GM12875 (cell line): ENCODE results near the gene SSU72.

Experiments
- H3K4me3 ChIP-seq: one replicate; pipeline ENCODE4 v1.5.1; 2011; ENCODE audit warnings: low read depth, low read length, control low read depth
- TF ChIP-seq, protein P1 (sequence below): IDR thresholded peaks from 2 replicates; pipeline ENCODE4 v1.5.1; 2011; ENCODE audit warnings: low read depth, mild to moderate bottlenecking, control low read depth, inconsistent platforms, low read length, moderate library complexity, borderline replicate concordance; ENCODE audit not compliant: insufficient read depth

Gene SSU72

DNA sequence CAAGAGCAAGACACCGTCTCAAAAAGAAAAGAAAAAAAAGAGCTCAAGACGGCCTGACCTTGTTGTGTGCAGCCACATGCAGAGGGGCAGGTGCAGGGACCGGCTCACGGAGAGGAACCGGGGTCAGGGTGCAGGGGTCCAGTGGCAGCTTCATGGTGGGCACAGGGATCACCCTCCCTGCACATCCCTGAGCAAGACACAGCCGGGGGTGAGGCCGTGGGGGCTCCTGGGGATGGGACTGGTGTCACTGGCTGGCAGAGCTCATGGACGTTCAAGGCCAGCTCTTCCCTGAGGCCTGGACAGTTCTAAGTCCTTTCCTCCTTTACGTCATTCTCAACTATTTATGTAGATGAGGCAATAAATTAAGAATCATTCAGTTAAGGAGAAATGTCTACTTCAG, 27.7 kb downstream of the SSU72 start:
- TF ChIP-seq, protein P1, sequence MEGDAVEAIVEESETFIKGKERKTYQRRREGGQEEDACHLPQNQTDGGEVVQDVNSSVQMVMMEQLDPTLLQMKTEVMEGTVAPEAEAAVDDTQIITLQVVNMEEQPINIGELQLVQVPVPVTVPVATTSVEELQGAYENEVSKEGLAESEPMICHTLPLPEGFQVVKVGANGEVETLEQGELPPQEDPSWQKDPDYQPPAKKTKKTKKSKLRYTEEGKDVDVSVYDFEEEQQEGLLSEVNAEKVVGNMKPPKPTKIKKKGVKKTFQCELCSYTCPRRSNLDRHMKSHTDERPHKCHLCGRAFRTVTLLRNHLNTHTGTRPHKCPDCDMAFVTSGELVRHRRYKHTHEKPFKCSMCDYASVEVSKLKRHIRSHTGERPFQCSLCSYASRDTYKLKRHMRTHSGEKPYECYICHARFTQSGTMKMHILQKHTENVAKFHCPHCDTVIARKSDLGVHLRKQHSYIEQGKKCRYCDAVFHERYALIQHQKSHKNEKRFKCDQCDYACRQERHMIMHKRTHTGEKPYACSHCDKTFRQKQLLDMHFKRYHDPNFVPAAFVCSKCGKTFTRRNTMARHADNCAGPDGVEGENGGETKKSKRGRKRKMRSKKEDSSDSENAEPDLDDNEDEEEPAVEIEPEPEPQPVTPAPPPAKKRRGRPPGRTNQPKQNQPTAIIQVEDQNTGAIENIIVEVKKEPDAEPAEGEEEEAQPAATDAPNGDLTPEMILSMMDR = no peak
- H3K4me3 ChIP-seq = no peak overlapping the region

DNA sequence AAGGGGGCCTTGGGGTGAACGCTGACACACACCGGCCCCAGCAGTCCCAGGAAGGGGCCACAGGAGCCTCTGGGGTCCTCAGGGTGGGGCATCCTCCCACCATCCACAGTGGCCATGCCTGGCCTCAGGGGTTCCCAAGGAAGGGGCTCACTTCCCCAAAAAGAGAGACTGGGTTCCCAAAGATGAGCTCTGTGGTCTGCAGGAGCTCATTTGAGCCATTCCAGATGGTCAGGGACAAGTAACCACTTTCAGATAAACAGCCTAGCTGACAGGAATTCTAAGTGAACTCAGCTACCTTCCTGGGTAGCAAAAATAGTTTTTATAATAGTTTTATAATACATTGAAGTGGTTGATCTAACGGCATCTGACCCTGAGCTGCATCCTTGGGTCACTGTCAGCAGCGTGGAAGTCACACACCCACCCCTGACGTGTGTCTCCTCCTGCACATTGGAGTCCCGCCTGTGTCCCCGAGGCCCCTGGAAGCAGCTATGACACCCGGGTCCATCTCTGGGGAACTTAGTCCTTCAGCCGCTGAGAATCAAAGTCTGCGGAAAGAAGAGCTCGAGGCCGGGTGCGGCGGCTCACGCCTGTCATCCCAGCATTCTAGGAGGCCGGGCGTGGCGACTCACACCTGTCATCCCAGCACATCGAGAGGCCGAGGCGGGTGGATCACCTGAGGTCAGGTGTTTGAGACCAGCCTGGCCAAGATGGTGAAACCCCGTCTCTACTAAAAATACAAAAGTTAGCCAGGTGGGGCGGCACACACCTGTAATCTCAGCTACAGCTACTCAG, 28.5 kb downstream of the SSU72 start:
- no peak overlapping the region for H3K4me3 ChIP-seq
- TF ChIP-seq, protein P1 = no peak

DNA sequence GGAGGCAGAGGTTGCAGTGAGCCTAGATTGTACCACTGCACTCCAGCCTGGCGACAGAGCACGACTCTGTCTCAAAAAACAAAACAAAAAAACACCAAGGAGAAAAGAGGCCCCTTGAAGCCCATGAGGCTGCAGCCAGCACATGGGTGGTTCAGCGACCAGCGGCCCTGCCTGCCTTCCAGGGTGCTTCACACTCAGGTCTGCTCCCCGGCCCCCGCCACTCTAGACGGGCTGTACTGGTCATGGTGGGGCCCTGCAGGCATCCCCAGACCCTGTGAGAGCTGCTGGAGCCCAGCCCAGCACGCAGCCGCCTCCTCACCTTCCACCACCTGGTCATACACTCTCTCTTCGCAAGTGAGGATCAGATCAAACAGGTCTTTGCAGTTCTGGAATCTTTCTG, 30.1 kb downstream of the SSU72 start:
- TF ChIP-seq, protein P1 = no peak
- no peak overlapping the region for H3K4me3 ChIP-seq

DNA sequence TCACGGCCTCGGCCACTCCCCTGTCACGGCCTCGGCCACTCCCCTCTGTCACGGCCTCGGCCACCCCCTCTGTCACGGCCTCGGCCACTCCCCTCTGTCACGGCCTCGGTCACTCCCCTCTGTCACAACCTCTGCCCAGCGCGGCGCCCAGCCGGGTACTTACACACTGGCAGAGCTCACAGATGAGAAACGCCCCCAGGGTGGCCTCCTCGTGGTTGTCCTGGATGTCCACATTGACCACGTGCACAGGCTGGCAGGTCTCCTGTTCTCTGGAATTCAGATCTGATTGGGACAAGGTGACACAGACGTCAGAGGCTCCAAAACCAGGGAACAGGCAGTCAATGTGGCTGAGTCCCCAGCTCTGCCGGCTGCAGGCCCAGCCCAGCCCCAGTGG, 31.0 kb downstream of the SSU72 start:
- TF ChIP-seq, protein P1 = no peak
- H3K4me3 ChIP-seq = no peak overlapping the region

DNA sequence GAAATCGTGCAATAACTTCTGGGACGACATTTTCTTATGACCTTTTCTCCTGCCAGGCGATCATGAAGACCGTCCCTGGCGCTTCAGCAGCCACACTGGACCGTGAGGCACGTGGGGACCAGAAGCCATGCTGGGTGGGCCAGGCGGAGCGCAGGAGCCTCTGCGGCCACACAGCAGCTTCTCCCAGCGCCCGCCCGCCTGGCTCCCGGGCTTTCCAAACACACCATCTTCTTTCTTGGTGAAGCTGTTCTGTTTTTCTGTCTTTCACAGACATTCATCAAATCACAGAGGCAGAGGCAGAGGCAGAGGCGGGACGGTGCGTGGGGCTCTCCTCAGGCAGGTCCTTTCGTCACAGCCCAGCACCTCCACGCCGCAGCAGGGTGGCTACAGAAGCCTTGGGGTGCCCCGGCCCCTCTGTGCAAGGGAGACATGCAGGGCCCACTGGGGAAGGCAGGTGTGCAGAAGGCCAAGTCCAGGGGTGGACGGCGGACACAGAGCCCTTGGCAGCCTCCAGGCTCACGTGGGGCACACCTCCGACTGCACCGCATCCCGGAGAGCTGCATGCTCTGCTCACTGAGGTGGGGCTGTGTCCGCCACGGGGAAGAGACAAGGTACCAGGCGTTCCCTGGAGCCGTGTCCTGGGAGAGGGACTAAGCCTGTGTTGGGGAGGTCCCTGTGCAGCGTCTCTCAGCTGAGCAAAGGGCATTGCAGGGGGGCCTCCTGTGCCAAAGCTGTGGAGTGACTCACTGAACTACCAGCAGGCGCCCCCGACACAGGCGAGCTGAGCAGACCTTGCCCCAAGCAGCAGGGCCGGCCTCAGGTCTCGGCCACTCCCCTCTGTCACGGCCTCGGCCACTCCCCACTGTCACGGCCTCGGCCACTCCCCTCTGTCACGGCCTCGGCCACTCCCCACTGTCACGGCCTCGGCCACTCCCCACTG, 31.6 kb downstream of the SSU72 start:
- TF ChIP-seq, protein P1 = no peak
- H3K4me3 ChIP-seq = no peak overlapping the region

DNA sequence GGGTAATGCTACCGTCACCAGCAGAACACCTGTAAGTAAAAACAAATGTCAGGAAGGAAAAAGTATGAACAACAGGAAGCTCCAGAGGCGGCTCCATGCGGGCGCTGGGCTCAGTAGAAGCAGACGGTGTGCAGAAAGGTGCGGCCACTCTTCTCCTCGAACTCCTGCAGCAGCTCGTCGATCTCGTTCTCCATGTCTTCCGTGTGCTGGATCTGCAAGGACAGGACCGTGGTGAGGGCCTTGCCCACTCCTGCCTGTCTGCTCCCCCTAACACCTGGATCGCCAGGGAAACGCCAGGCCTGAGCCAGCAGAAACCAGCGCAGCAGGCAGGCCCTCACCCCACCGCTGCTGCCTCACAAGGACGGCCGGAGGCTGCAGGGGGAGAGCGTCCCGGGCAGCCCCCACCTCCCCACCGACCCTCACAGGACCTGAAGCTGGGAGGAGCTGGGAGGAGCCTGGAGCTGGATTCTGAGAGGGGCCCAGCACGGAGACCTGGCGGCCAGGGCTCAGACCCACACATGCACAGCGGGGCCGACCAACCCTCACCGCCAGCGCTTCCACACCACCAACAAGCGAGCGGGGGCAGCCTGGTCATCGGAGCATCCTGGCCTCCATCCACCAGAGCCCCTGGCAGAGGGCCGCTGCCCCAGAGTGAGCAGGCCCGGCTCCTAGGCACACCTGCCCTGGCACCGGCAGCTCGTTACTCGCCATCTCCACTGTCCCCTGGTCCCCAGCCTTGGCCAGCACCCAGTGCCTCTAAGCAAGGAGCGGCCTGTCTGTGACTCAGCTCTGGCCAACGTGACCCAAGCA, 32.5 kb downstream of the SSU72 start:
- TF ChIP-seq, protein P1 = no peak

More for the DNA sequence above, 32.5 kb downstream of the SSU72 start:
- H3K4me3 ChIP-seq = no peak overlapping the region
